CD8-positive, alpha-beta memory T cell (primary cell): ENCODE data around the gene LRP3. TPM values are rescaled to one million over a fixed set of nuclear protein-coding genes. Genes with fewer than 3 reads are reported as not detected.

ENCODE experiments used
- CTCF ChIA-PET: fragments of 350-600 bp; sonication (Branson Sonifier 250); formaldehyde crosslinking; loops from one replicate; lab custom pipeline; 2021; ENCODE audit warnings: antibody characterized with exemption; lab: Charles Lee
- POLR2A ChIA-PET: fragments of 350-600 bp; sonication (Branson Sonifier 250); formaldehyde crosslinking; loops from one replicate; lab custom pipeline; 2021; ENCODE audit warnings: antibody characterized with exemption; lab: Charles Lee
- DNase-seq, 5 donors: peaks; one replicate each; pipeline versions ENCODE4 v3.0.0 to v3.0.0-alpha.2; 2020 to 2022; ENCODE audit warnings: mixed read lengths in 1 of 5
- H3K27ac ChIP-seq: one replicate; pipeline ENCODE4 v1.7.0; 2013; ENCODE audit warnings: low read depth, mild to moderate bottlenecking, low read length, moderate library complexity
- H3K27me3 ChIP-seq: 2 replicates; pipeline ENCODE4 v1.7.0; 2013; ENCODE audit warnings: low read length, mild to moderate bottlenecking; ENCODE audit not compliant: insufficient read depth, poor library complexity, severe bottlenecking
- H3K36me3 ChIP-seq: 2 replicates; pipeline ENCODE4 v1.7.0; 2013; ENCODE audit warnings: mild to moderate bottlenecking, low read length, moderate library complexity; ENCODE audit not compliant: insufficient read depth
- H3K4me1 ChIP-seq: 2 replicates; pipeline ENCODE4 v1.7.0; 2013; ENCODE audit warnings: mild to moderate bottlenecking, low read length, moderate library complexity; ENCODE audit not compliant: insufficient read depth
- H3K4me3 ChIP-seq: 2 replicates; pipeline ENCODE4 v1.7.0; 2013; ENCODE audit warnings: mild to moderate bottlenecking, low read length
- H3K9me3 ChIP-seq: 2 replicates; pipeline ENCODE4 v1.7.0; 2013; ENCODE audit warnings: mild to moderate bottlenecking, low read length
- H3K27ac Mint-ChIP-seq, 8 donors: one replicate each; pipeline ENCODE4 v1.8.0; 2020 to 2021; ENCODE audit warnings: mixed read lengths in 8 of 8, mild to moderate bottlenecking in 6 of 8, inconsistent platforms in 3 of 8, moderate library complexity in 3 of 8
- H3K27me3 Mint-ChIP-seq, 2 donors: one replicate each; pipeline ENCODE4 v1.8.0; 2020 to 2021; ENCODE audit warnings: mixed read lengths in 2 of 2, mild to moderate bottlenecking in 1 of 2, moderate library complexity in 1 of 2
- H3K36me3 Mint-ChIP-seq, 3 donors: one replicate each; pipeline ENCODE4 v1.8.0; 2020 to 2021; ENCODE audit warnings: mixed read lengths in 3 of 3, inconsistent platforms in 1 of 3, mild to moderate bottlenecking in 1 of 3
- H3K4me1 Mint-ChIP-seq, 3 donors: one replicate each; pipeline ENCODE4 v1.8.0; 2020 to 2021; ENCODE audit warnings: mixed read lengths in 3 of 3, inconsistent platforms in 1 of 3, mild to moderate bottlenecking in 1 of 3
- H3K4me3 Mint-ChIP-seq, 7 donors: one replicate each; pipeline ENCODE4 v1.8.0; 2020 to 2021; ENCODE audit warnings: mixed read lengths in 7 of 7, mild to moderate bottlenecking in 6 of 7, moderate library complexity in 4 of 7, inconsistent platforms in 2 of 7
- H3K9me3 Mint-ChIP-seq, 5 donors: one replicate each; pipeline ENCODE4 v1.8.0; 2020 to 2022; ENCODE audit warnings: mixed read lengths in 5 of 5, mild to moderate bottlenecking in 3 of 5, moderate library complexity in 2 of 5, inconsistent platforms in 1 of 5
- polyA plus RNA-seq: library from polyadenylated mRNA; unstranded; fragments of 300-500 nt; fragmentation: Illumina TruSeq; gene quantifications from one replicate; pipeline ENCODE4 v1.2.3, GENCODE V29; 2021
- total RNA-seq, 2 experiments: library from RNA; stranded (reverse); gene quantifications; one replicate each; pipeline ENCODE4 v1.2.3, GENCODE V29; 2021

The LRP3 gene
- total and polyA plus RNA-seq, 3 experiments from 2014 or later, result 0.24 TPM; not detected in 2

GRCh38 chr19:33245948-33246708 is 52.0 kb downstream of the LRP3 start:
- H3K9me3 Mint-ChIP-seq, result no peaks in the 10 kb centered on the region
- Histone ChIP-seq H3K4me3 (no peak overlapping the region), H3K27me3 (no peaks in the 10 kb centered on the region), H3K9me3 (peaks cover 3% of the 10 kb centered on the region), H3K36me3 (no peaks in the 10 kb centered on the region), H3K27ac (no peak overlapping the region), H3K4me1 (peaks cover 3% of the 10 kb centered on the region)
- no peak for DNase-seq
- peaks cover 0 to 2% (median 0%) of the 10 kb centered on the region in 3 donors for H3K4me1 Mint-ChIP-seq
- H3K27me3 Mint-ChIP-seq, result peaks cover 3 to 6% of the 10 kb centered on the region in 2 donors
- no peaks in the 10 kb centered on the region for H3K36me3 Mint-ChIP-seq
- CTCF ChIA-PET, result interaction anchor here (1.0 to 3.5 kb wide), 3 partner anchors 10 to 162 kb away, joined by 3 to 22 read pairs (median 3); no protein-coding TSS in a partner anchor
- no peak overlapping the region for H3K27ac Mint-ChIP-seq
- no peak overlapping the region for H3K4me3 Mint-ChIP-seq
- POLR2A ChIA-PET, result no interaction called here

- no peaks in the 10 kb centered on the region for H3K4me1 ChIP-seq
- Mint-ChIP-seq H3K4me1 (no peaks in the 10 kb centered on the region), H3K9me3 (no peaks in the 10 kb centered on the region), H3K27me3 (peaks cover 3 to 6% of the 10 kb centered on the region in 2 donors), H3K36me3 (no peaks in the 10 kb centered on the region), H3K27ac (no peak overlapping the region), H3K4me3 (no peak overlapping the region)
- CTCF ChIA-PET, result interaction anchor here (1.0 to 3.5 kb wide), 4 partner anchors 11 to 161 kb away, joined by 3 to 22 read pairs (median 3); no protein-coding TSS in a partner anchor
- H3K9me3 ChIP-seq, result peaks cover 3% of the 10 kb centered on the region
- DNase-seq, result no peak
- H3K27ac ChIP-seq, result no peak overlapping the region
- H3K27me3 ChIP-seq, result no peaks in the 10 kb centered on the region
- H3K36me3 ChIP-seq, result no peaks in the 10 kb centered on the region
- POLR2A ChIA-PET, result no interaction called here
- H3K4me3 ChIP-seq, result no peak overlapping the region
Observed at GRCh38 chr19:33246709-33247440, 52.7 kb downstream of the LRP3 start.

- H3K36me3 Mint-ChIP-seq, result no peaks in the 10 kb centered on the region
- H3K27me3 Mint-ChIP-seq, result peaks cover 3 to 6% of the 10 kb centered on the region in 2 donors
- H3K36me3 ChIP-seq, result no peaks in the 10 kb centered on the region
- POLR2A ChIA-PET, result no interaction called here
- no peaks in the 10 kb centered on the region for H3K27me3 ChIP-seq
- H3K27ac ChIP-seq, result no peak overlapping the region
- H3K4me1 ChIP-seq, result no peaks in the 10 kb centered on the region
- no peaks in the 10 kb centered on the region for H3K4me1 Mint-ChIP-seq
- no peak for DNase-seq
- H3K9me3 Mint-ChIP-seq, result no peaks in the 10 kb centered on the region
- no peak overlapping the region for H3K4me3 ChIP-seq
- no peak overlapping the region for H3K27ac Mint-ChIP-seq
- H3K9me3 ChIP-seq, result peaks cover 3% of the 10 kb centered on the region
- H3K4me3 Mint-ChIP-seq, result no peak overlapping the region
- CTCF ChIA-PET, result interaction anchor here (1.3 kb wide), 1 partner anchor 159 kb away, joined by 3 read pairs; no protein-coding TSS in a partner anchor
Observed at GRCh38 chr19:33247441-33247819, 53.3 kb downstream of the LRP3 start.

GRCh38 chr19:33248104-33248503 is 54.0 kb downstream of the LRP3 start:
- no peaks in the 10 kb centered on the region for H3K27me3 ChIP-seq
- DNase-seq, result no peak
- no peak overlapping the region for H3K4me3 ChIP-seq
- Mint-ChIP-seq H3K9me3 (no peaks in the 10 kb centered on the region), H3K36me3 (no peaks in the 10 kb centered on the region), H3K27ac (peak overlapping the region in 1 of 8 donors; percentile 55), H3K4me3 (peak overlapping the region in 1 of 7 donors; percentile 56), H3K27me3 (peaks cover 3 to 6% of the 10 kb centered on the region in 2 donors), H3K4me1 (no peaks in the 10 kb centered on the region)
- no peaks in the 10 kb centered on the region for H3K36me3 ChIP-seq
- H3K4me1 ChIP-seq, result no peaks in the 10 kb centered on the region
- no peak overlapping the region for H3K27ac ChIP-seq
- ChIA-PET POLR2A (no interaction called here), CTCF (interaction anchor here (1.3 kb wide), 1 partner anchor 159 kb away, joined by 3 read pairs; no protein-coding TSS in a partner anchor)
- H3K9me3 ChIP-seq, result peaks cover 3% of the 10 kb centered on the region

GRCh38 chr19:33248553-33248953 is 54.4 kb downstream of the LRP3 start:
- H3K4me1 Mint-ChIP-seq, result no peaks in the 10 kb centered on the region
- DNase-seq, result no peak
- no peak overlapping the region for H3K27ac Mint-ChIP-seq
- ChIA-PET POLR2A (no interaction called here), CTCF (no interaction called here)
- Histone ChIP-seq H3K36me3 (no peaks in the 10 kb centered on the region), H3K4me3 (no peak overlapping the region), H3K9me3 (peaks cover 3% of the 10 kb centered on the region), H3K27me3 (no peaks in the 10 kb centered on the region), H3K27ac (no peak overlapping the region), H3K4me1 (no peaks in the 10 kb centered on the region)
- H3K9me3 Mint-ChIP-seq, result no peaks in the 10 kb centered on the region
- H3K4me3 Mint-ChIP-seq, result no peak overlapping the region
- H3K27me3 Mint-ChIP-seq, result peaks cover 3 to 6% of the 10 kb centered on the region in 2 donors
- no peaks in the 10 kb centered on the region for H3K36me3 Mint-ChIP-seq

- no peaks in the 10 kb centered on the region for H3K36me3 ChIP-seq
- ChIA-PET CTCF (no interaction called here), POLR2A (no interaction called here)
- DNase-seq, result no peak
- H3K4me1 ChIP-seq, result no peaks in the 10 kb centered on the region
- peaks cover 3% of the 10 kb centered on the region for H3K9me3 ChIP-seq
- Mint-ChIP-seq H3K27ac (no peak overlapping the region), H3K4me1 (no peaks in the 10 kb centered on the region), H3K27me3 (peaks cover 3 to 6% of the 10 kb centered on the region in 2 donors), H3K4me3 (no peak overlapping the region), H3K9me3 (no peaks in the 10 kb centered on the region), H3K36me3 (no peaks in the 10 kb centered on the region)
- no peak overlapping the region for H3K4me3 ChIP-seq
- H3K27me3 ChIP-seq, result no peaks in the 10 kb centered on the region
- no peak overlapping the region for H3K27ac ChIP-seq
Observed at GRCh38 chr19:33248954-33249613, 55.0 kb downstream of the LRP3 start.

GRCh38 chr19:33249740-33250366 is 55.7 kb downstream of the LRP3 start:
- H3K27me3 ChIP-seq, result no peaks in the 10 kb centered on the region
- ChIA-PET CTCF (no interaction called here), POLR2A (no interaction called here)
- DNase-seq, result no peak
- peaks cover 2 to 3% of the 10 kb centered on the region in 2 donors for H3K27me3 Mint-ChIP-seq
- no peak overlapping the region for H3K27ac ChIP-seq
- H3K4me3 Mint-ChIP-seq, result no peak overlapping the region
- H3K4me1 ChIP-seq, result no peaks in the 10 kb centered on the region
- no peaks in the 10 kb centered on the region for H3K36me3 Mint-ChIP-seq
- H3K36me3 ChIP-seq, result no peaks in the 10 kb centered on the region
- no peaks in the 10 kb centered on the region for H3K4me1 Mint-ChIP-seq
- H3K4me3 ChIP-seq, result no peak overlapping the region
- H3K9me3 ChIP-seq, result peaks cover 3% of the 10 kb centered on the region
- H3K27ac Mint-ChIP-seq, result no peak overlapping the region
- no peaks in the 10 kb centered on the region for H3K9me3 Mint-ChIP-seq
